ENCODE results near the gene THTPA. TPM values are rescaled to one million over a fixed set of nuclear protein-coding genes. Genes with fewer than 3 reads are reported as not detected.

THTPA gene
- total and polyA plus RNA-seq, 2 of the 13 experiments (the other 11 are each of a cell fraction or from before 2014, with no cell fraction given): 7.4 to 8.7 TPM

DNA sequence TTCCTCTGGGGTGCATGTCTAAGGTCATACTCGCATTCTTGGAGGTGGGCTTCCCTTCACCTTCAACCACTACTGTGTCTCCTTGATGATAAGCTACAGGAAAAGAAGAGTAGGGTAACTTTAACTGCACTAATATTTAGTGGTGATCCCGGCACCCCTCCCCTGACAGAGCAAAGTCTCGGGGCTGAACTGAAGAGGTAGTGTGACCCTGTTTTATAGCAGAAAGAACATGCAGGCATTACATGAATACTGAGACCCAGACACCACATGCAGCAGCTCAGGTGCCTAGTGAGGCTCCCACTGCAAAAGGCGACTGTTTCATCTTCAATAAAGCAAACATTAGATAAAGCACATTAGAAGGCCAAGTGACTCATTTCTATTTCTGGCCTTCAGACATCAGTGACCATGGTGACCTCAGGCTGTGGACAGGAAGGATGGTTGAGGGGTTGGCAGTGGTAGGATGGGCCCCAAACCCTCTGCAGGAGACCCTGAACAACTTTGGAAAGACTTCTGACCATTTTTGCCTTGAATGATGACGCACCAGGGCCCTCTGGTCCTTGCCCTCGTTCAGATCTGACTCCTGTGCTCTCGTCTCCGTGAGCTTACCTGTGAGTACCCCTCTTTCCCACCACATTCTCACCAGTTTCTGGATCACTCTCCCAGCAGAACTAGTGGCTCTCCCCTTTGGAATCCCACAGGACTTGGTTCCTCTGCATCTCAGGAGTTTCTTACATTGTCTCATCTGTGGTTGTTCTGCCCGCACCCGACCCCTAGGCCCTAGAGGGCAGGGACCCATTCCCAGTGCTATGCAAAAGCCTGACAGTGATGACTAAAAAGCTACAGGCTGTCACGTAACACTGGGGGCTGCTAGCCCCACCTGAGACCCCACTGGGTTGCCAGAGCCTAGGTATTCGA, 46.4 kb downstream of the THTPA start (continued):
- TF ChIP-seq, protein P1, sequence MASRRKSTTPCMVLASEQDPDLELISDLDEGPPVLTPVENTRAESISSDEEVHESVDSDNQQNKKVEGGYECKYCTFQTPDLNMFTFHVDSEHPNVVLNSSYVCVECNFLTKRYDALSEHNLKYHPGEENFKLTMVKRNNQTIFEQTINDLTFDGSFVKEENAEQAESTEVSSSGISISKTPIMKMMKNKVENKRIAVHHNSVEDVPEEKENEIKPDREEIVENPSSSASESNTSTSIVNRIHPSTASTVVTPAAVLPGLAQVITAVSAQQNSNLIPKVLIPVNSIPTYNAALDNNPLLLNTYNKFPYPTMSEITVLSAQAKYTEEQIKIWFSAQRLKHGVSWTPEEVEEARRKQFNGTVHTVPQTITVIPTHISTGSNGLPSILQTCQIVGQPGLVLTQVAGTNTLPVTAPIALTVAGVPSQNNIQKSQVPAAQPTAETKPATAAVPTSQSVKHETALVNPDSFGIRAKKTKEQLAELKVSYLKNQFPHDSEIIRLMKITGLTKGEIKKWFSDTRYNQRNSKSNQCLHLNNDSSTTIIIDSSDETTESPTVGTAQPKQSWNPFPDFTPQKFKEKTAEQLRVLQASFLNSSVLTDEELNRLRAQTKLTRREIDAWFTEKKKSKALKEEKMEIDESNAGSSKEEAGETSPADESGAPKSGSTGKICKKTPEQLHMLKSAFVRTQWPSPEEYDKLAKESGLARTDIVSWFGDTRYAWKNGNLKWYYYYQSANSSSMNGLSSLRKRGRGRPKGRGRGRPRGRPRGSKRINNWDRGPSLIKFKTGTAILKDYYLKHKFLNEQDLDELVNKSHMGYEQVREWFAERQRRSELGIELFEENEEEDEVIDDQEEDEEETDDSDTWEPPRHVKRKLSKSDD (CRISPR knock-in tag; IDR thresholded peaks at IDR 0.05; ENCODE audit: low read depth): no peak
- TF ChIP-seq ZSCAN12 (CRISPR knock-in tag; IDR thresholded peaks at IDR 0.05): no peak
- no peak for TF ChIP-seq ELF4 (CRISPR knock-in tag; IDR thresholded peaks at IDR 0.05; ENCODE audit: borderline replicate concordance)
- 0 out of 2 replicates have a peak, but pooled peaks have one; percentile 57 for TF ChIP-seq ZNF616 (CRISPR knock-in tag; IDR thresholded peaks at IDR 0.05; ENCODE audit: low read depth)
- no peak; the same call in 1 of the 2 replicates for TF ChIP-seq KDM2A (CRISPR knock-in tag; IDR thresholded peaks at IDR 0.05; ENCODE audit: borderline replicate concordance, low read depth)
- TF ChIP-seq GATA4 (IDR thresholded peaks at IDR 0.05; ENCODE audit: borderline replicate concordance, low read depth): peak; percentile 86; the same call in 1 of the 2 replicates
- no peak for TF ChIP-seq ZNF558 (CRISPR knock-in tag; IDR thresholded peaks at IDR 0.05; ENCODE audit: borderline replicate concordance)
- 0 out of 2 replicates have a peak, but pooled peaks have one; percentile 47 for TF ChIP-seq SATB2 (CRISPR knock-in tag; IDR thresholded peaks at IDR 0.05)
- TF ChIP-seq SYNCRIP (IDR thresholded peaks at IDR 0.05; ENCODE audit: insufficient read depth, low read depth, low read length): no peak
- TF ChIP-seq ZNF205 (CRISPR knock-in tag; IDR thresholded peaks at IDR 0.05): peak; percentile 58; the same call in 1 of the 2 replicates
- no peak; the same call in 1 of the 2 replicates for TF ChIP-seq PHF8 (CRISPR knock-in tag; IDR thresholded peaks at IDR 0.05)
- TF ChIP-seq POLR2G (IDR thresholded peaks at IDR 0.05; ENCODE audit: low read depth, low read length): peak; percentile 48; the same call in 1 of the 2 replicates
- TF ChIP-seq, protein P2, sequence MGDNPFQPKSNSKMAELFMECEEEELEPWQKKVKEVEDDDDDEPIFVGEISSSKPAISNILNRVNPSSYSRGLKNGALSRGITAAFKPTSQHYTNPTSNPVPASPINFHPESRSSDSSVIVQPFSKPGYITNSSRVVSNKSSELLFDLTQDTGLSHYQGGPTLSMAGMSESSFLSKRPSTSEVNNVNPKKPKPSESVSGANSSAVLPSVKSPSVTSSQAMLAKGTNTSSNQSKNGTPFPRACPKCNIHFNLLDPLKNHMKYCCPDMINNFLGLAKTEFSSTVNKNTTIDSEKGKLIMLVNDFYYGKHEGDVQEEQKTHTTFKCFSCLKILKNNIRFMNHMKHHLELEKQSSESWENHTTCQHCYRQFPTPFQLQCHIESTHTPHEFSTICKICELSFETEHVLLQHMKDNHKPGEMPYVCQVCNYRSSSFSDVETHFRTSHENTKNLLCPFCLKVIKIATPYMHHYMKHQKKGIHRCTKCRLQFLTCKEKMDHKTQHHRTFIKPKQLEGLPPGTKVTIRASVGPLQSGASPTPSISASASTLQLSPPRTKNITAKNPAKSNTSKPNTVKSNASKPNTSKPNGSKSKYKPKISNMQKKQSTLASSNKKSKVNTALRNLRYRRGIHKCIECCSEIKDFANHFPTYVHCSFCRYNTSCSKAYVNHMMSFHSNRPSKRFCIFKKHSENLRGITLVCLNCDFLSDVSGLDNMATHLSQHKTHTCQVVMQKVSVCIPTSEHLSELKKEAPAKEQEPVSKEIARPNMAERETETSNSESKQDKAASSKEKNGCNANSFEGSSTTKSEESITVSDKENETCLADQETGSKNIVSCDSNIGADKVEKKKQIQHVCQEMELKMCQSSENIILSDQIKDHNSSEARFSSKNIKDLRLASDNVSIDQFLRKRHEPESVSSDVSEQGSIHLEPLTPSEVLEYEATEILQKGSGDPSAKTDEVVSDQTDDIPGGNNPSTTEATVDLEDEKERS (CRISPR knock-in tag; IDR thresholded peaks at IDR 0.05): peak; percentile 6; the same call in 1 of the 2 replicates
- peak; percentile 97 for TF ChIP-seq MIER3 (CRISPR knock-in tag; IDR thresholded peaks at IDR 0.05; ENCODE audit: borderline replicate concordance)
- peak; percentile 17; the same call in 1 of the 2 replicates for TF ChIP-seq WIZ (CRISPR knock-in tag; IDR thresholded peaks at IDR 0.05)
- no peak for TF ChIP-seq BRD4 (CRISPR knock-in tag; IDR thresholded peaks at IDR 0.05)
- no peak for TF ChIP-seq KAT2B (IDR thresholded peaks at IDR 0.05; ENCODE audit: borderline replicate concordance, low read depth, low read length)
- no peak for TF ChIP-seq ZNF484 (CRISPR knock-in tag; IDR thresholded peaks at IDR 0.05; ENCODE audit: borderline replicate concordance, low read depth)
- peak; percentile 80 for TF ChIP-seq FOXC1 (CRISPR knock-in tag; IDR thresholded peaks at IDR 0.05; ENCODE audit: borderline replicate concordance)
- TF ChIP-seq, protein P3, sequence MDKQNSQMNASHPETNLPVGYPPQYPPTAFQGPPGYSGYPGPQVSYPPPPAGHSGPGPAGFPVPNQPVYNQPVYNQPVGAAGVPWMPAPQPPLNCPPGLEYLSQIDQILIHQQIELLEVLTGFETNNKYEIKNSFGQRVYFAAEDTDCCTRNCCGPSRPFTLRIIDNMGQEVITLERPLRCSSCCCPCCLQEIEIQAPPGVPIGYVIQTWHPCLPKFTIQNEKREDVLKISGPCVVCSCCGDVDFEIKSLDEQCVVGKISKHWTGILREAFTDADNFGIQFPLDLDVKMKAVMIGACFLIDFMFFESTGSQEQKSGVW (CRISPR knock-in tag; IDR thresholded peaks at IDR 0.05; ENCODE audit: borderline replicate concordance): no peak
- peak; percentile 98 for TF ChIP-seq RARA (CRISPR knock-in tag; IDR thresholded peaks at IDR 0.05)
- no peak for TF ChIP-seq HOXA7 (CRISPR knock-in tag; IDR thresholded peaks at IDR 0.05)

All from HepG2 (cell line).